Measurements from ENCODE around the gene WDR5B.
"Not testable (repeated sequence)": the region's sequence is repeated elsewhere in the genome, so short reads cannot be mapped to it uniquely, and the experiment has no call there.

WDR5B gene

DNA sequence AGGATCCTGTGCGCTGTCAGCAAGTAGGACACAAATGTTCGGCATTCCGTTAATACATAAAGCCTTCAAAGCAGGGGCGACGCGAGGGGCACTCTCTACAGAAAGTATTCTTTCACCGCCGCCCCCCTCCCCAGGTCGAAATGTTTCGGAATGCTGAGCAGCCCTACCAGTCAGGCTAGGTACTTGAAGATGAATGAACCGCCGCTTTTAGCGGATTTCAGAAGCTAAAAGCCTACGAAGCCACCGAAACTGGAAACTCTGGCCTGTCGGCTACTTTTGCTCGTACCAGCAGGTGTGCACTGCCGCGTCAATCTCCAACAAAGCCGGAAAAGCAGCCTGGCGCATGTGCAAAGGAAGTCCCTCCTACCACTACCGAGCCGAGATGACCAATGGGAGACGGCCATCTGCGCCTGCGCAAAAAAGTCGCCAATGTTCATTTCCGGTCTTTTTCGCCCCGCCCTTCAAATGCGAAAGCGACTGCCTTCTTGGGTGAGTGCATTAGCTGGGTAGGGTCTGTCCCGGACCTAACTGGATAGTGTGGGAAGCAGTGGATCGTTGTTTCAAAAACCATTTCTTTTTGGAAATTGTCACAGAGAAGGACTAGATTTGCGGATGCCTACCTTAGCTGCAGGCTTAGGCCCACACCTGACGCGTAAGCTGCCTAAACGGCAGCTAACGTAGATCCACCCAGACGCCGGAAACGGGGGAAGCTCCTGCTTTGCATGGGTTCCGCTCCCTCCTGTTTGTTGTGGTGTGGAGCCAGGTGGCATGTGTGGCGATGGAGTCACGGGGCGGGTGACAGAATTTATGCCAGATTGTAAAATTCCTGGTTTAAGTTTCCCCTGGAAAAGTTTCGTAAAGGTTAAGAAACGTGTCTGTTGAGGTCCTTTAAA lies at the start of gene WDR5B:
WDR5B (minus strand) TSS at position 301 of the 893 bp plus-strand sequence. CDS start 534 bp downstream, outside the sequence.
- peak; percentile 99 for DNase-seq

- no peak for DNase-seq
Measured at GRCh38 chr3:122464659-122465058, 48.8 kb upstream of the WDR5B start.

DNA sequence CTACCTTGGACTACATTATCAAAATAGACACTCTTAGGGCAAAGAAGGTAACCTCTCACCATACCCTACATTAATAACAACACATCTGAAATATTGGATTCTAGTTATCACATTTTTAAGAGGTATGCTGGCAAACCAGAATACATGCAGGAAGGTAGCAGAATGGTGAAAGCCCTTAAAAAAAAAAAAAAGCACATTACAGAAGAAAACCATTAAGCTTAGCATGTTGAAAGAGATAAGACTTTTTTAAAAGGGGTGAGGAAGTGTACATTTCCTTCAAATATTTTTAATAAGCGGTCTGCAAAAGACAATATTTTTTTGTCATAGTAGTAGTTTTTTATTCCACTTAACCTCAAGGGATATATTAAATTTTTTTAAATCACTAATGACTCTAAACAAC lies 46.5 kb upstream of the WDR5B start:
- peak; percentile 49 for DNase-seq

DNA sequence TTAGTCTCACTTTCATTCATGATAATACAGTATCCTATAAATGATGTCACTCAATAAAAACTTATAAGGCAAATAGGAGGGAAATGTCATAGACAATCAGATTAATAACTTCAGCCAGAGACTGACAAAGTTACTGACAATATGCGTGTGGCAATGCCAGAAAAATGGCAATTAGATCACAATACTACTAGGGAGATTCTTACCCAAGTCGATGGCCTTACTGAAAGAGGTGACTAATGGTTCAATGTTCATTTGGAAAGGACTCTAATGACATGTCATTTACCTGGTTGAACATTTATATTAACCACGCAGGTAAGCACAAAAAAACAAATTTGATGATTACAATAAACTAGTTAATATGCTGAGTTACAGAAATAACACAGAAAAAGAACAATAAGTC lies 45.9 kb upstream of the WDR5B start:
- DNase-seq: no peak

DNA sequence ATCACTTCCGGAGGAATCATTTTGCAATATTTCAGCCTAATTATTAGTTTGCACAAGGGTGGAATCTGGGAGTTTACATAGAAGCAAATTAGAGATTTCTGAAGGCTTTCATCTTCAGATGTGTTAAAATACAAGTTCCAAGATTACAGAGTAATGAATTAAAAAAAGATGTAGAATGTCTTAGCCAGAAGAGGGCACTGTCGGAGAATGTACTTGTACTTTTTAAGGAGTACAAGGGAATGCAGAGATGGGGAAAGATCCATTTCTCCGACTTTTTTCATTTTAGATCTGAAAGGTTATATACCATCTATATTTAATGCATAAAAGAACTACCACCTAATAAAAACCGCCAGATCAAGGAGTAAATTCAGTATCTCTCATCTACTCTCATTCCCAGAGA lies 43.1 kb upstream of the WDR5B start:
- DNase-seq: peak; percentile 74

DNA sequence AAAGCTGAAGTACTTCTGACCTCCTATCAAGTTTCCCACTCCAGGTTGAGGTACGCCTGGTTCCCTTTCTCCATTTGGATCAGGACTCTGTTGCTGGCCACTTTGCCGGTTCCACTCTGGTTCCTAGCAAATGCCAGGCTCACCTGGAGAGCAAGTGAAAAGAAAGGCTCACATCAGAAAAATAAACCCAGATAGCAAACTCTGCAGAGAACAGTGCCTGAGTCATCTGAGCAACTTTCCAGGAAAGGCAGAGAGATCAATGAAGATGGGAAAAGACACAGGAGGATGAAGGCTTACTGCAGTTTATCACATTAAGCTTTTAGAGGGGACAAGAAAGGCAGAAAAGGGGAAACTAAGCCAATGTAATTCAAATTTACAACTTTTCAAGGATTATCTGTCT lies 41.8 kb upstream of the WDR5B start:
- no peak for DNase-seq

DNA sequence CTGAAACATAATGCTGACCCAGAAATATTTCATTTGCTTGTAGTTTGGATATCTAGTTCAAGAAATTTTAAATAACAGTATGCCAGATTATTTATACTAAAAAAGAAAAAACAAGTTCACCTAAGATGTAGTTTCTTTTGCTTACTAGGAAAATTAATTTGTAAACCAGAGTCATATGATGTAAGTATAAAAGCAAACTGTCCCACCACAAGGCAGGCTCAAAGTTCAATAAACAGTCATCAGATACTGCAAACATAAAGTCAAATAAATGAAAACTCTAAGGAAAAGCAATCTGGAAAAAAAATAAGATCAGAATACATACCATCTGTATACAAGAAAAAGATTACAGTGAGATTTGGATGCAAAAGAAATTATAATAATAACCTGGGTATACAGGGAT lies 40.2 kb upstream of the WDR5B start:
- no peak for DNase-seq

DNA sequence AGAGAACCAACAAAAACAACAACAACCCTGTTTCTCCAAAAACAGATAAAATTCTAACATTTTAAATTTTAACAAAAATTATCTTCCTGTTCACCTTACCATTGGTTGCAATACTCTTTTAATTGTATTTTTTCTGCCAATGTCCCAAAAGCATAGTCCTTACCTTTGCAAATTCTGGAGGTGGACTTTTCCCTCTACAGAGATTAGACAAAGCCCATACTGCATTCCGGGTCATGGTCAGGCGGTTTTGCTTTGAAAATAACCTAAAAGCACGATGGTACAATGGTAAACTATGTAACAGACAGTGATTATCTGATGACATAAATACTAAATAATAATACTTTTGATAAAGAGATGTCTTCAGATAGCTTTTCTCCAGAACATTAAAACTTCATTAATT lies 35.5 kb upstream of the WDR5B start:
- DNase-seq: no peak

DNA sequence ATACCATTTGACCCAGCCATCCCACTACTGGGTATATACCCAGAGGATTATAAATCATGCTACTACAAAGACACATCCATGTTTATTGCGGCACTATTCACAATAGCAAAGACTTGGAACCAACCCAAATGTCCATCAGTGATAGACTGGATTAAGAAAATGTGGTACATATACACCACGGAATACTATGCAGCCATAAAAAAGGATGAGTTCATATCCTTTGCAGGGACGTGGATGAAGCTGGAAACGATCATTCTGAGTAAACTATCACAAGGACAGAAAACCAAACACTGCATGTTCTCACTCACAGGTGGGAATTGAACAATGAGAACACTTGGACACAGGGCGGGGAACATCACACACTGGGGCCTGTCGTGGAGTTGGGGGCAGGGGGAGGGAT lies 32.4 kb upstream of the WDR5B start:
- not testable (repeated sequence) for DNase-seq

GRCh38 chr3:122444491-122444887 lies 28.6 kb upstream of the WDR5B start:
- DNase-seq: not testable (repeated sequence)

- DNase-seq: not testable (repeated sequence)
Measured at GRCh38 chr3:122443762-122444490, 28.1 kb upstream of the WDR5B start.

DNA sequence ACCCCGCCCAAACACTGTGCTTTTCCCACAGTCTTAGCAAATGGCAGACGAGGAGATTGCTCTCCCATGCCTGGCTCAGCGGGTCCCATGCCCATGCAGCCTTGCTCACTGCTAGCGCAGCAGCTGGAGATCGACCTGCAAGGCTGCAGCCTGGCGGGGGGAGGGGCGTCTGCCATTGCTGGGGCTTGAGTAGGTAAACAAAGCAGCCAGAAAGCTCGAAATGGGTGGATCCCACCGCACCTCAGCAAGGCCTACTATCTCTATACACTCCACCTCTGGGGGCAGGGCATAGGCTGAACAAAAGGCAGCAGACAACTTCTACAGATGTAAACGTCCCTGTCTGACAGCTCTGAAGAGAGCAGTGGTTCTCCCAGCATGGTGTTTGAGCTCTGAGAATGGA lies 27.2 kb upstream of the WDR5B start:
- DNase-seq: no peak

DNA sequence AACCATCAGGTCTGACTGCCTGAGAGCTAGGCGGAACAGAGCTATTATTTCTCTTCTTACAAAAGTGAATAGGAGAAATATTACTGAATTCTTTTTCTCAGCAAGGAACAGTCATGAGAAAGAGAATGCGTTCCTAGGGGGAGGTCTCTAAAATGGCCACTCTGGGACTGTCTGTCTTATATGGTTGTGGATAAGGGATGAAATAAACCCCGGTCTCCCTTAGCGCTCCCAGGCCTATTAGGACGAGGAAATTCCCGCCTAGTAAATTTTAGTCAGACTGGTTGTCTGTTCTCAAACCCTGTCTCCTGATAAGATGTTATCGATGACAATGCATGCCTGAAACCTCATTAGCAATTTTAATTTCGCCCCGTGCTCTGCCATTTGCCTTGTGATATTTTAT lies 20.1 kb upstream of the WDR5B start:
- DNase-seq: no peak

GRCh38 chr3:122430371-122430770 lies 14.5 kb upstream of the WDR5B start:
- DNase-seq: peak; percentile 60

- no peak for DNase-seq
Measured at GRCh38 chr3:122427857-122428471, 12.1 kb upstream of the WDR5B start.

DNA sequence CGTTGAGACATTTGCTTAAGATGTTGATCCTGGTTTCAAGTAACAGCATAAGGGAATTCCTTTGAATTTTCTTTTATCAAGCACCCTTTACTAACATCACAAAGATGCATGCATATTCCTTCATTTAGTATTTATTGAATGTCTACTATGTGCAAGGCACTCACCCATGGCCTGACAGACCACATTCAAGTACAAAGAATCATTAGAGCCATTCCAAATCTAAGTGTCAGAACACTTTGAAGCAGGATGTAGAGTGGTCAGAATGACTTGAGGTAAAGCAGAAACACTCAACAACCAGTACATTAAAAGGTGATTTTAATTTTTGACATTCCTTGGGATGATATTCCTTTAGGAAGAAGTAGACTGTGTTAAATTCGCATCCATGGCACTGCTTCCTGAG lies 6.0 kb upstream of the WDR5B start:
- no peak for DNase-seq

- no peak for DNase-seq
Measured at GRCh38 chr3:122421101-122421500, 5.2 kb upstream of the WDR5B start.

- DNase-seq: no peak
Measured at GRCh38 chr3:122416966-122417365, 1.1 kb upstream of the WDR5B start.

DNA sequence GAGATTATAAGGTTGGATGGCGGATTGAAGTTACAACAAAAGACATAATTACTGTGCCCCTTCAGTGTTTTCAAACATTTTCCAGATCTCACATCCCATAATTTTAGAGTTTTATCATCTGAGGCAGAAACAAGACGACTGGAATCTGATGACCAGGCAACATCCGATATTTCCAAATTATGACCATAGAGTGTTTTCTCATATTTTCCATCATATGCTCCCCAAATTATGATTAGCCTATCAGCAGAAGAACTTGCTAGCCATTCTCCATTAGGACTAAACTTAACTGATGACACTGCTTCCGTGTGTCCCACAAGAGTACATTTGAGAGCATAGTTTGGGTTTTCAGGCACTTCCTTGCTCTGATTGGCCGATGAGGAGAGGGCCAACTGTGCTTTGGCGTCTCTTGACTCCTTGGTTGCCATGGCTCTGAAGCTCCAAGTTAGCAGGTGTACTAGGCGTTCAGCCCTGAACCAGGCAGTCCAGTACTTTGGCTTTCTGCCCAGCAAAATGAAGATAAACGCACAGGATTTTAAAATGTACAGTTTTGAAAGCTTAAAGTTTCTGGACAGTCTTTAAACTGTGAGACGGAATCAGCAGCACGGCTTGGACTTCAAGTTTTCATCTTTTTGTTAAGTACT lies 638 bp downstream of the WDR5B start:
- peak; percentile 80 for DNase-seq

GRCh38 chr3:122414391-122414790 lies 1.5 kb downstream of the WDR5B start:
- no peak for DNase-seq

DNA sequence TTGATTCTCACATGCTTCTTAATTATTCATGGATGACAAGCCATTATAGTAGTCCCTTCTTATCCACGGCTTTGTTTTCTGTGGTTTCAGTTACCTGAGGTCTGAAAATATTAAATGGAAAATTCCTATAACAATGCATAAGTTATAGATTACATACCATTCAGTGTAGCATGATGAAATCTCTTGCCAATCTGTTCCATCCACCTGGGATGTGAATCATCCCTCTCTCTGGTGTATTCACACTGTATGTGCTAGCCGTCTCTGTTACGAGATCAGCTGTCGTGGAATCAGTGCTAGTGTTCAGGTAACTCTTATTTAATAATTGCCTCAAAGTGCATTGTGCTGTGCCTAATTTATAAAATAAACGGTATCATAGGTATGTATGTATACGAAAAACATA lies 5.2 kb downstream of the WDR5B start:
- DNase-seq: no peak

- DNase-seq: no peak
Measured at GRCh38 chr3:122410111-122410510, 5.8 kb downstream of the WDR5B start.

DNA sequence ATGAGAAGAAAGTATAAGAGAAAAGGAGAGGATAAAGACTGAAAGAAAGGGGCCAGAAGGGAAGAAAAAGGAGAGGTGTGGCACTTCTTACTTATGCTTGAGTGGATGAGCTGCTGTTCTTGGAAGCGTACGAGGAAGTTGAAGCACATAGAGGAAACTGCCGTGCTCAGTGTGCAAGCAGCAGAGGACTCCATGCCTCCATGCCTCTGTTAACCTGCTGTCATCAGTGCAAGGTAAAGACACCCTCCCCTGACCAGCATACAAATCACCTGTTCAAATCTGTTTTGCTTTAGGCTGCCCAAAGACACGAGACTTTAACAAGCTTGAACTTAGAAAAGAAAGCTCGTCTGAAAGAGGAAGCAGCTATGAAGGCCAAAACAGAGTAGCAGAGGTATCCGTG lies 6.4 kb downstream of the WDR5B start:
- peak; percentile 24 for DNase-seq

All from hematopoietic multipotent progenitor cell treated with erythropoietin and hydrocortisone succinate and interleukin-3 and kit ligand, for 4 days (in vitro differentiated cells).